Stimulated activated CD8-positive, alpha-beta memory T cell treated with anti-CD3 and anti-CD28 coated beads, Interleukin-15, amount 100 ng/mL, for 48 hours (primary cell): ENCODE measurements around the gene MAB21L4.

Experiments used
- DNase-seq, 2 donors: peaks; one replicate each; pipeline ENCODE4 v3.0.0-alpha.2; 2020; ENCODE audit warnings: low read depth in 2 of 2

Gene MAB21L4

DNA sequence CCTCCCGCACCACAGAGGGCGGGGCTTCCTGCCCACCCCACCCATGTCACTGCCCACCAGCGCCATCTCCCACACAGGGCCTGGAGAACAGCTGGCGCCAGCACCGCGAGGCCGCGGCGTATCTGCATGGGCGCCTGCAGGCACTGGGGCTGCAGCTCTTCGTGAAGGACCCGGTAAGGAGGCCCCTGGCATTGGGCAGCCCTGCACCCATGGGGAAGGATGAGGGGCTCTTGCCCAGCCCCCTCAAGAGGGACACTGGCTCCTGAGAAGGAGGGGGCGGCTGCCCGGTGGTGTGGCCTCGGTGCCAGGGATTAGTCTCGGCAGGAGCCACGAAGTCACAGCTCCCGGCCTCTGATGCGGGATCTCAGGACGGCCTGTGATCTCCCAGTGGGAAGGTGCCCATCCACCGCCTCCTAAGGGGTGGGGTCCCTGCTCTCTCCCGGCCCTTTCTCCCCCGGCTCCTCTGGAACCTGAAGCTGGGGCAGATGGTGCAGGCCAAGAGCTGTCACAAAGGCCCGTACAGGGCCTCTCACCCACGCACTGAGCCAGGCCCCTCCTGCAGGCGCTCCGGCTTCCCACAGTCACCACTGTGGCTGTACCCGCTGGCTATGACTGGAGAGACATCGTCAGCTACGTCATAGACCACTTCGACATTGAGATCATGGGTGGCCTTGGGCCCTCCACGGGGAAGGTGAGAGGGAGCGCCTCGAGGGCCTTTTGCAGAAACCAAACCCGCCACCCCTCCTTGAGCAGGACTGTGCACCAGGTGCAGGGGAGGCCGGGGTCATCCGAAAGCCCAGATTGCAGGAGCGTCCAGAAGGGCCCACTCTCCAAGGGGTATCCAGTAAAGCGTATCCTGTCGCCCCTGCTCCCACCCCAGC is 18.3 kb downstream of the MAB21L4 start:
- no peak for DNase-seq

GRCh38 chr2:240876475-240877251 is 19.3 kb downstream of the MAB21L4 start:
- DNase-seq: no peak

- DNase-seq: no peak
Observed at GRCh38 chr2:240876035-240876474, 19.9 kb downstream of the MAB21L4 start.

DNA sequence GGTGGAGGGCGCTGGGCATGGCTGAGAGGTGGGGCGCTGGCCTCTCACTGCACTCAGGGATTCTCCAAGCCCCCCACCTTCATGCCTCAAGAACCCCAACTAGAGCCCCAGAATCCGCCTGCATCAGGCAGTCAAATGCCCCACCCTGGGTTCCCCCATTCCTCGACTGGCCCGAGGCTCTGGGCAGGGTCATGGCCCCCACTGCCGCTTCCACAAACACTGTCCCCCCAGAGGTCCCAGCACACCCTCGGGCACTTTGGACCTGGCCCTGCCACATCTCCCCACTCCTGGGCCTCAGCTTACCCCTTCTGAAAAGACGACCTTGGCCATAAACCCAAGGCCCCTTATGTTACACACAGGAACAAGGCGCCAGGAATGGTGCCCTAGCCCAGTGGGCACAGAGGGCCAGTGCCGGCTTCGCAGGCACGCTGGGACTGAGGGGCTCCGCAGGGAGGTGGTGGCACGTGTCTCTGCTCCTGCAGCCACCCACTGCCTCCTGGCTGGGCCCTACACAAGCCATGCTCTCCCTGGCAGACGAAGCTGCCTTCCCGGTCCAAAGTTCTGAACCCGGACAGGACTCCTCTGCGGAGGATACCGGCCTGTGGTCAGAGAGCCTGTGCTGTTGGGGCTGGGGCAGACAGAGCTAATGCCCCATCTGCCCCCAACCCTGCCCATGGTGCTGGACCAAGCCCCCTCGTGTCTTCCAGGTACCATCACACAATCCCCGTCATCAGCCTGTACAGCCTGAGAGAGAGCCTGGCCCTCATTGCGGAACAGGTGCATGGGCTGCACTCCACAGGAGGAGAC is 20.5 kb downstream of the MAB21L4 start:
- DNase-seq: no peak

- no peak for DNase-seq
Observed at GRCh38 chr2:240874715-240875227, 21.2 kb downstream of the MAB21L4 start.

- no peak for DNase-seq
Observed at GRCh38 chr2:240873805-240874714, 21.9 kb downstream of the MAB21L4 start.

DNA sequence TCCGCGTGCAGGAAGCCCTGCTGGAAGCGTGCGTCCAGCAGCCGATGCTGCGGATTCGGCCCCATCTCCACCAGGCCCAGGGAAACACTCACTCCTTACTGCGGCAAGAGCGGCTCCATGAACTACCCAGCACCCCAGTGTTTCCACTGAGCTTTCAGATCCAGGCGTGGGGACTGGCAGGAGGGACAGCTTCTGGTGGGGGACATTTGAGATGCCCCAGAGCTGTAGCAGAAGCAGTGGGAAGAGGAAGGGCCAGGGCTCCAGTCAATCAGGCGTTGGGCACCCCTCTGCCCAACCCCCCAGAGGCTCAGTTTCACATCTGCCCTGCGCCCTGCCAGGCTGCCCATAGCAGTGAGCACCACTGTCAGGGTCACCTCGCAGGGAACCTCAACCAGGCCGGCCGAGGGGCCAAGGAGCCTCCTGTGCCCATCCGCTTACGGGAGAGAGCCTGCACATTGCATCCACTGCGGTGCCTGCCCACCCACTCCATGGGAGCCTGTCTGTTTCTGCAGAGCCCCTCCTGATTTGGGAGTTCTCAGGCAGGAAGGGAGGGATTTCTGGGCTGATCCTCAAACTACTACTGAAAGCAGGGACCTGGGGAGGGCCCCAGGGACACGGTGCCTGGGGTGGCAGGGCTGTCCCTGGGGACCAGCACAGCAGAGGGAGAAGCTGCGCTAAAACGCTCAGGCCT is 22.7 kb downstream of the MAB21L4 start:
- no peak for DNase-seq

DNA sequence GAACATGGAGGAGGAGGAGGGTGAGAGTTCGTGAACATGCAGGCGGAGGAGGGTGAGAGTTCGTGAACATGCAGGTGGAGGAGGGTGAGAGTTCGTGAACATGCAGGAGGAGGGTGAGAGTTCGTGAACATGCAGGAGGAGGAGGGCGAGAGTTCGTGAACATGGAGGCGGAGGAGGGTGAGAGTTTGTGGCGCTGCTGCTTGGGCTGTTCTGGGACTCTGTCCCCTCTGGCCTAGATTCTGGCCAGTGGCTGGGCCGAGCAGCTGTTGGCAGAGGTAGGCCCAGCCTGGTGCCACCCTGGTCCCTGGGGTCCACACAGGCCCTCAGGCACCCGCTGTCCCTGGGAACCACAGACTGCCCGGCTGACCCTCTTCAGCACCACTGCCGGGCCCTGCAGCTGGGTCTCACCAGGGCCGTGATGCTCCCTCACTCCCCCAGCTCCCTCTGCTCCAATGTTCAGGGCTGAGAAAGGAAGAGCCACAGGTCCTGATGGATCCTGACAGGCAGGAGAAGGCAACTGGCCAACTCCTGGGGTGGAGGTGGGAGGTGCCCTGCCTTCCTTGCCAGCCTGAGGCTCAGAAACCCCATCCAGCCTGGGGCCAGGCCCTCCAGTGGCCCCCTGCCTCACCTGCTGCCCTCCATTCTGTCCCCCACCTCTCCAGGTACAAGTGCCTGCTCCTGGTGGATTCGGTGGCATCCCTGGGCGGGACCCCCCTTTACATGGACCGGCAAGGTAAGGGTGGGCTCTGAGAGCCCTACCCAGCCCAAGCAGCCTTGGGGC is 23.4 kb downstream of the MAB21L4 start:
- no peak for DNase-seq

DNA sequence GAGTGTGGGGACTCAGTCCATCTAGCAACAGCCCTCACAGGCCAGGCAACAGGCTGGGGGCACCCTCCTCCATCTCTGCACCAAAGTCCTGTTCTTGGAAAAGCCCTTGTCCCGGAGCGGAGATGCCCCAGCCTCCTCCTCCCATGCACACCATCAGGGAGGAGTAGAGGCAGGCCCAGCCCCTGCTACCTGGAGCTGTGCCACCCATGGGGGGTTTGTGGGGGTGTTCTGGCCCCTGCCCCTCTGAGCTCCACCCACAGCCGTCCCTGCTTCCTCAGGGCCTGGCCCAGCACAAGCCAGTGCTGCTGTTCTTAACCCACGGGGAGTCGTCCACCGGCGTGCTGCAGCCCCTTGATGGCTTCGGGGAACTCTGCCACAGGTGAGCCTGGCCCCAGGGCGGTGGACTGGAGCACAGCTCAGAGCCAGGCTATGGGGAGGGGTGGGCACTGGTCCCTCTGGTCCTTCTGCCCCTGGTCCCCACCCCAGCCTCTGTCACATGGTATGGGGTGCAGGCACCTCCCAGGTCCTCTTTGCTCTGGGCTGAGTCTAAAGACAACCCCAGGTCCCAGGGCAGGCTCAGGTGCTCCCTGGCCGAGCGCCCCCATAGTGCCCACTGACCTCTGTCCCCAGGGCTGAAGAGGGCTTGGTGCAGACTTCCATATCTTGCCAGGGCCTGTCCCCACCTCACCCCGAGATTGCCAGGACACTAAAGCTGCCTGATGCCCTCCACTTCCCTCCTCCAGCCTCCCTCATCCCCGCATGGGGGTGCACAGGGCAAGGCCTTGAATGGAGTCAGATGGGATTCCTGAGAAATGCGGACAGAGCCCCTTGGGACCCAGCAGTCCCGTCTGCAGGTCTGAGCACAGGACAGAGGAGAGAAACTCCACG is 24.6 kb downstream of the MAB21L4 start:
- DNase-seq: no peak

- no peak for DNase-seq
Observed at GRCh38 chr2:240869956-240870875, 25.7 kb downstream of the MAB21L4 start.

- no peak for DNase-seq
Observed at GRCh38 chr2:240869109-240869955, 26.6 kb downstream of the MAB21L4 start.

GRCh38 chr2:240868286-240869108 is 27.5 kb downstream of the MAB21L4 start, which contains the start of gene AGXT:
AGXT (plus strand) TSS chr2:240868824; CDS start chr2:240868866, 42 bp downstream.
- no peak for DNase-seq

DNA sequence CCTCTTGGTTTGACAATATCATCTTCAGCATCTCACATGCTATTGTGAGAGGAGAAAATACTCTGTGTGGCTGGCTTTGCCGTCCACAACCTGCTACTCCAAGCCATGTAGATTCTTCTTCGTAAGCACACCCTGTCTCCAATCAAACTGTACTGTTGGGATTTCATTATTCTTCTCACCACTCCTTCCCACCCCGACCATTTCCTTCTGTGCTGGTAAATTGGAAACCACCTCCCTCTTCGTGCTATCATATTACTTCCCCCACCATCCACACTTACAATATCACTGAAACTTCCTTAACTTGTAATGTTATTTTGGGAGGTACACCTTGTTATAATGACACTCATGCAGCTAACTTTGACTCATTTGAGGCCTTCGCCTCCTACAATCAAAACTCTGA is 30.6 kb downstream of the MAB21L4 start:
- DNase-seq: no peak

DNA sequence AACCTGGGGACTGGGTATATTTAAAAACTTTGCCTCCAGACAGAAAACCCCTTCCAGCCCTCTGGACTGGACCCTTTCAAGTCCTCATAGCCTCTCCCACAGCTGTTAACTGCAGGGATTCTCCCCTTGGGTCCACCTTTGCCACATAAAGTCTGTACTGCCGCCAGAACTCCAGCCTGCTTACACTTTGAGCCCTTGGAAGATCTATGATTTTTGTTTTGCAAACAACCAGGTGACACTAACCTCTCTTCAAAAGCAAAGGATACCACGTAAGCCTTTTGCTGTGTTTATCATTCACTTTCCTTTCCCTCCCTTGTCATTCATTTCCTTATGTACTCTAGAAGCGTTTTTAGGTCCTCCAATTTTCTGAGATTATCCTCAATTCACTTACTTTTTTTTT is 31.5 kb downstream of the MAB21L4 start:
- no peak for DNase-seq

DNA sequence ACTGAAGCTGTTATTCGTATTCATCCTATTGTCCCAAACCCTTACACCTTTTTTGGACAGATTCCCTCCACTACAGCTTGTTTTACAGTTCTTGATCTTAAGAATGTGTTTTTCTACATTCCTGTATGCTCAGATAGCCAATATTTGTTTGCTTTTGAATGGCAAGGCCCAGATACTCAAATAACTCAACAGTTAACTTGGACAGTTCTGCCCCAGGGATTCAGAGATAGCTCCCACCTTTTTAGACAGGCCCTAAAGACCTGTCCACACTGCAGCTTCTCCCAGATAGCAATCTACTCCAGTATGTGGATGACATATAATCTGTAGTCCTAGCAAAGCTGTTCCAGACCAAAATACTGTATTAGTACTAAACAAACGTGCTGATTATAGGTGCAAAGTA is 34.4 kb downstream of the MAB21L4 start:
- DNase-seq: no peak
